ENCODE measurements around the gene TRIM29. TPM values are rescaled to one million over a fixed set of nuclear protein-coding genes. Genes with fewer than 3 reads are reported as not detected.

The TRIM29 gene
- total and polyA plus RNA-seq, 9 of the 15 experiments (the other 6 are each of a cell fraction or from before 2014, with no cell fraction given) = 0.08 to 1.4 (median 0.42) TPM; not detected in 2

GRCh38 chr11:120186774-120187591 lies 49.1 kb upstream of the TRIM29 start:
- DNase-seq (ENCODE audit: extremely low read depth in 1 of 4, low spot score in 3 of 4) (no peak), FAIRE-seq (no peak), ATAC-seq (no peak)
- intact Hi-C loops (cut with micrococcal nuclease) = no loop called here
- Histone ChIP-seq H3K9ac (ENCODE audit: insufficient read depth in 1 of 2, low read depth in 2 of 2, low read length in 2 of 2) (0 out of 4 replicates have a peak overlapping the region, but pooled peaks of 1 of the 2 experiments have one; percentile 26), H3K4me1 (replicated peaks in 1 of 2; ENCODE audit: control insufficient read depth in 2 of 2, insufficient read depth in 2 of 2, low read length in 2 of 2) (no peaks in the 10 kb centered on the region; a peak in 1 of 5 replicates), H3K36me3 (ENCODE audit: control insufficient read depth, insufficient read depth, low read length) (no peaks in the 10 kb centered on the region), H3K9me1 (ENCODE audit: control insufficient read depth, insufficient read depth, low read length) (no peaks in the 10 kb centered on the region), H3K79me2 (ENCODE audit: control insufficient read depth, insufficient read depth, low read length) (no peaks in the 10 kb centered on the region), H3K27me3 (ENCODE audit: control insufficient read depth in 2 of 2, insufficient read depth in 2 of 2, low read length in 2 of 2) (peaks cover 25 to 88% of the 10 kb centered on the region in 2 experiments), H2AFZ (ENCODE audit: low read depth, low read length) (no peak overlapping the region), H3K9me3 (replicated peaks; ENCODE audit: control insufficient read depth, insufficient read depth, low read depth, low read length) (no peaks in the 10 kb centered on the region), H4K20me1 (replicated peaks; ENCODE audit: control insufficient read depth, insufficient read depth, low read length) (peaks cover 4% of the 10 kb centered on the region; the same call in 1 of the 2 replicates), H3K4me3 (no peak overlapping the region), H3K27ac (ENCODE audit: extremely low read depth, low read depth, low read length) (no peak overlapping the region), H3K4me2 (ENCODE audit: insufficient read depth, low read length) (no peak overlapping the region)
- in situ Hi-C loops (cut with MboI) = no loop called here
- ChIA-PET CTCF (ENCODE audit: low intra/inter-chr PET ratio) (no interaction called here), POLR2A (no interaction called here)
- TF ChIP-seq RBM25 (IDR thresholded peaks at IDR 0.05; ENCODE audit: low read depth, low read length, severe bottlenecking) (no peak), C11orf30 (IDR thresholded peaks at IDR 0.05; ENCODE audit: low read depth) (0 out of 2 replicates have a peak, but pooled peaks have one; percentile 9), EGR1 (conservative IDR thresholded peaks at IDR 0.05) (peak; percentile 40; the same call in 1 of the 2 replicates)
- 1% methylated on average over 17 of the region's 17 CpGs for WGBS (ENCODE audit: insufficient coverage, low coverage, missing lambda C conversion rate)
- no TSS peak for BruUV-seq (replicated peaks)

- no peak for TF ChIP-seq PCBP1 (IDR thresholded peaks at IDR 0.05; ENCODE audit: low read depth, low read length, poor library complexity, severe bottlenecking)
- no peak for TF ChIP-seq ZNF384 (IDR thresholded peaks at IDR 0.05; ENCODE audit: low read depth, low read length)
- FAIRE-seq = no peak
- Histone ChIP-seq H3K27me3 (ENCODE audit: control insufficient read depth in 2 of 2, insufficient read depth in 2 of 2, low read length in 2 of 2) (peaks cover 24 to 88% of the 10 kb centered on the region in 2 experiments), H2AFZ (ENCODE audit: low read depth, low read length) (no peak overlapping the region), H3K9me1 (ENCODE audit: control insufficient read depth, insufficient read depth, low read length) (no peaks in the 10 kb centered on the region), H3K4me2 (ENCODE audit: insufficient read depth, low read length) (no peak overlapping the region), H3K4me1 (replicated peaks in 1 of 2; ENCODE audit: control insufficient read depth in 2 of 2, insufficient read depth in 2 of 2, low read length in 2 of 2) (no peaks in the 10 kb centered on the region; a peak in 1 of 5 replicates), H3K4me3 (no peak overlapping the region), H3K9me3 (replicated peaks; ENCODE audit: control insufficient read depth, insufficient read depth, low read depth, low read length) (no peaks in the 10 kb centered on the region), H3K27ac (ENCODE audit: extremely low read depth, low read depth, low read length) (no peak overlapping the region), H4K20me1 (replicated peaks; ENCODE audit: control insufficient read depth, insufficient read depth, low read length) (peaks cover 4% of the 10 kb centered on the region; the same call in 1 of the 2 replicates), H3K9ac (ENCODE audit: insufficient read depth in 1 of 2, low read depth in 2 of 2, low read length in 2 of 2) (no peak overlapping the region), H3K79me2 (ENCODE audit: control insufficient read depth, insufficient read depth, low read length) (no peaks in the 10 kb centered on the region), H3K36me3 (ENCODE audit: control insufficient read depth, insufficient read depth, low read length) (no peaks in the 10 kb centered on the region)
- in situ Hi-C loops (cut with MboI) (no loop called here), intact Hi-C loops (cut with micrococcal nuclease) (no loop called here)
- ATAC-seq = no peak
- CTCF ChIA-PET (ENCODE audit: low intra/inter-chr PET ratio) = no interaction called here
- POLR2A ChIA-PET = interaction anchor here (0.5 to 1.4 kb wide), 2 partner anchors 28 to 30 kb away, joined by 3 to 4 read pairs; no protein-coding TSS in a partner anchor
- BruUV-seq (replicated peaks) = no TSS peak
- no peak for DNase-seq (ENCODE audit: extremely low read depth in 1 of 4, low spot score in 3 of 4)
These were observed 48.5 kb upstream of the TRIM29 start for GRCh38 chr11:120186456-120186773.
